Measurements from ENCODE around the gene PKDCC.
"Not testable (repeated sequence)": the region's sequence is repeated elsewhere in the genome, so short reads cannot be mapped to it uniquely, and the experiment has no call there.

The PKDCC gene

GRCh38 chr2:42050703-42051542 lies 3.1 kb downstream of the PKDCC start:
- ATAC-seq, result no peak

GRCh38 chr2:42051543-42052235 lies 3.9 kb downstream of the PKDCC start:
- ATAC-seq, result no peak

DNA sequence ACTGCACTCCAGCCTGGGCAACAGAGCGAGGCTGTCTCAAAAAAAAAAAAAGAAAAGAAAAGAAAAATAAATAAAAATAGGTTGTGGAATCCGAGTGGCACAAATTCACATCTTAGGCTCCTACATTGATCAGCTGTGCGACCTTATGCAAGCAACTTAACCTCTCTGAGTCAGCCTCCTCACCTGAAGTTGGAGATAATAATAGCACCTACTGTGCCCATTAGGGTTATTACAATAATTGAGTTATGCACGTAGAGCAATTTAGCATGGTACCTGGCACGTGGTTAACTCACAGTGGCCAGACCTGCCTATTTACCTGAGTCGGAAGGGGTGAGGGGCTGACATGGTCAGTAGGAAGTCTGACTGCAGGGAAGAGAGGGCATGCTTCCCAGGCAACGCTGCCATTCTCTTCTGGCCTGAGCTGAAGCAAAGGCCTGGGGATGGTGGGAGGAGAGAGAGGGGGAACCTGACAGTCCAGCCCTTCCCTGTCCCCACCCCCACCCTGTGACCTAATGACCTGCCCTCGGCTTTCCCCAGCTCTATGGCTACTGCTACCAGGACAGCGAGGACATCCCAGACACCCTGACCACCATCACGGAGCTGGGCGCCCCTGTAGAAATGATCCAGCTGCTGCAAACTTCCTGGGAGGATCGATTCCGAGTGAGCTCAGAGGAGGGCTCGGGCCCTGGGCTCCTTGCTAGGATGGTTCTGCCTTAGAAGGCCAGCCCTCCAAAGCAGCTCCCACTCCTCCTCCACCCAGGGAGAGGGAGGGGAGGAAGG lies 5.1 kb downstream of the PKDCC start:
- ATAC-seq, result no peak

GRCh38 chr2:42053482-42053790 lies 5.6 kb downstream of the PKDCC start:
- no peak for ATAC-seq

- no peak for ATAC-seq
Measured at GRCh38 chr2:42053791-42054701, 6.2 kb downstream of the PKDCC start.

DNA sequence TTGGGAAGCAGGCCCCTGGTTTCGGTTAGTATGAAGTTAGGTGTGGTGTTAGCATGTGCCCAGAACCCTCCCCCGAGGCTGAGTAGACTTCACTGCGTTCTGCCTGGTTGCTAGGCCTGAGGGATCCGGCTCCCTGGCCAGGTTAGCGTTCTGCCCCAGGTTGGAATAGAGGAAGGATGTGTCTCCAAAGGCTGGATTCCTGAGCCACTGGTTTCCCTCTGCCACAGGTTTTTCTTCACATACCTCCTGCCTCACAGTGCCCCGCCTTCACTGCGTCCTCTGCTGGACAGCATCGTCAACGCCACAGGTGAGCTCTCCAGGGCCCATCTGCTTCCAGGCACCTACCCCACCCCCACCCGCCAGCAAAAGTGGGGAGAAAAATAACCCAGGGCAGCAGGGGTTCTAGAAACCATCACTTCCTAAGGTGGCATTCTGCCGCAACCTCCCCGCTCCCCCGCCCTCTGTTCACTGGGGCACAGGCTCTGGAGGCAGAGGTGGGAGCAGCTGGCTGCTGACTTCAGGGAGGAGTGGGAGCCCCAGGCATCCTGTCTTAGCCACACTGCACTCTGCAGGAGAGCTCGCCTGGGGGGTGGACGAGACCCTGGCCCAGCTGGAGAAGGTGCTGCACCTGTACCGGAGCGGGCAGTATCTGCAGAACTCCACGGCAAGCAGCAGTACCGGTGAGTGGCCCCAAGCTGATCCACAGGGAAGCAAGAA lies 7.1 kb downstream of the PKDCC start:
- ATAC-seq, result no peak

DNA sequence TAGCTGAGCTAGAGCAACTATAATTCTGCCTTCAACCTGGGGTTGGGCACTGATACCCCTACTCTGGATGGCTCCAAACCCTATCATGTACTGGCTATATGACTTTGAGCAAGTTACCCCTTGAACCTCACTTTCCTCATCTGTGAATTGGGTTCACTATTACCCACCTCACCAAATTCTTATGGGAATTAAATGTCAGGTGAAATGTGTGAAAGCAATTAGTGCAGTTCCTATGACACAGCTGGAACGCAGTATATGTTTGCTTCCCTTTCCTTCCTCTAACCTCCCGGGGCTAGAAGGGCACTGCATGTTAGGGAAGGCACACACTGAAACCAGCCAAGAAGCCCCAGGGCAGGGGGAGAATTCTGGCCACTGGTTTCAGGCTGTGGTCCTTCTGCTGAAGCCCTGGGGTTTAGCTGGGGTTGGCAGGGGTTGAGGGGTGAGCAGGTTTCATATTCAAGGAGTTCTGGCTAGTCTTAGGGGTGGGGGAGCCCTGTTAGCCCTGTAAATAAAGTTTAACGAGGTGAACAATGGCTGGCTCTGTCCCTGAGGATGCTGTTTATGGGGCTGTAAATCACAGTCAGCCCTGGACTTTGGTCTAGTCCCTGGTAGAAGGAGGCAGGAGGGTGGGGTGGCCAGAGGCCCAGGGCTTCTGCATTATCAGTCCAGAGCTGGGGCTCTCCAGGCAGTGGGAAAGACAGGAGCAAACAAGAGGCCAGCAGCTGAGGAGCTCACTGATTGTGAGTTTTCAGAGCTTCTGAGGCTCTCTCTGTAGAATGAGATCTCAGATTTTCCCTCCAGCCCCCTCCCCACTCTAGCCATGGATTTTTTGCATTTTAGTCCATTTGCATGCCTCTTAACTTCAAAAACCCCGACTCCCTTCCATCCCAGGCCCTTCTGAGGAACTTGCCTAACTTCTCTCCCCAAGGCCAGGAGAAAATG lies 8.0 kb downstream of the PKDCC start:
- no peak for ATAC-seq

DNA sequence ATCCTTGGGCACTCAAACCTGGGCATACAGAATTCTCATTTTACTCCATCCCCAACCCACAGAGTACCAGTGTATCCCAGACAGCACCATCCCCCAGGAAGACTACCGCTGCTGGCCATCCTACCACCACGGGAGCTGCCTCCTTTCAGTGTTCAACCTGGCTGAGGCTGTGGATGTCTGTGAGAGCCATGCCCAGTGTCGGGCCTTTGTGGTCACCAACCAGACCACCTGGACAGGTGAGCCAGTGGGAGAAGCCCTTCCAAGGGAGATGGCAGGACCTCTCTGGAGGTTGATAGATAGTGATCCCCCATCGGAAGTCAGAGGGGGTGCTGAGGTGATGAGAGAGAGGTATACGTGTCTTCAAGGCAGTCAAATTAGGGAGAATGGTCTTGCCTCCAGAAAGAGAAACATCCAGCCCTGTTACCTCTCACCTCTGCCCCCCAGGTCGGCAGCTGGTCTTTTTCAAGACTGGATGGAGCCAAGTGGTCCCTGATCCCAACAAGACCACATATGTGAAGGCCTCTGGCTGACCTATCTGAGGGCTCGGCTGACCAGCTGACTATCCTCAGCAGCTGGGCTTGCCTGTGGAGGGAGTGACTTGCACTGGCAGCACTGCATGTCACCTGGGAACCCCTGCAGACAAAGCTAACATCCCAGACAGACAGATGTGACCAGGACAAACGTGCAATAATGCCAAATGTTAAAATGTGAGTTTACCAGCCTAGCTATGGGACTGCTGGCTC lies 9.5 kb downstream of the PKDCC start:
- ATAC-seq, result no peak

DNA sequence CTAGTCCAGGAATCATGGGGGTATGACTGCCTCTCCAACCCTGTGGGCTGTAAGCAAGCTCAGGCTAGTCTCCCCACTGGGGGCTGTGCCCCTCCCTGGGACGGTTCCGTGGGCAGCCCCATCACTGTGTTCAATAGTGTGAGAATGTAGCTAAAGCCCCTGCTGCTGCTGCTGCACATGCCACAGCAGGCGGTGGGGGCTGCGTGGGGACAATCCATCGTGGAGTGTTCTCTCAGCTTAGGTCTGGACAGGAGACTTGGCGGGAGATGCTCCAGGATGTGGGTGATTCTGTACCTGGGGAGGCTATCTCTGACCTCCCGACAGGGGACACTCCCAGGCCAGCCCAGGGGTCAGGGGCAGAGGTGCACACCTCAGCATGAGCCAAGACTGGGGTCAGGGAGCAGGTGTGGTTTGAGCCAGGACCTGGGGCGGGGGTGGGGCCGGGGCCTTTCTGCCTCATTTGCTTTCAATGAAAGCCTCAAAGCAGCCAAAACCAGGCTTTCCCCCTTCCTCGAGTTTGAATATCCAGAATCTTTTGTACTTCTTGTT lies 10.2 kb downstream of the PKDCC start:
- no peak for ATAC-seq

DNA sequence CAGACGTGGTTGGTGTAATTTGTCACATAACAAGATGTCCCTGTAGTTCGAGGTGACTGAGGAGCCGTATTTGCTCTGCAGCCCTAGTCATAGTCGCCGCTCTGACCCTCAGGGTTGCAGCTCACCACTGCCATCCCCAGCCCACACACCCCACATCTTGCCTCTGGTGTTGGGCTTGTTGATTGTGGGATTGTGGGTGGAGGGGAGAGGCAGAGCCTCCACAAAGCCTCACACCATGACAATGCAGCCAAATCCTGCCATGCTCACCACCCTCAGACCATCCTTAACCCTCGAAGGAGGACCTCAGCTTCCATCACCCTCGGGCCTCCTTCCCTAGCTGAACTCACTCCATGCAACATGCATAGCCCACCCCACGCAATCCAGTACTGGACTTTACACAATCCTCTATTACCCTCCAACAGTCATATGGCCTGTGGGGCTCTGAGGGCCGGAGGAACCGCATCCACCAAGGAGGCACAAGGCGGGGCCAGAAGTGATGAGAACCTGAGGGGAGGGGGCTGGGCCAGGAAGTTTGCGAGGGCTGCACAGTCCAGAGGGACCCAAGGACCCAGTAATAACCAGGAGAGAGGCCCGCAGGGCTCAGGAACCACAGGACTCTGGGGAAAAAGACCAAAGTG lies 11.6 kb downstream of the PKDCC start:
- ATAC-seq, result no peak

DNA sequence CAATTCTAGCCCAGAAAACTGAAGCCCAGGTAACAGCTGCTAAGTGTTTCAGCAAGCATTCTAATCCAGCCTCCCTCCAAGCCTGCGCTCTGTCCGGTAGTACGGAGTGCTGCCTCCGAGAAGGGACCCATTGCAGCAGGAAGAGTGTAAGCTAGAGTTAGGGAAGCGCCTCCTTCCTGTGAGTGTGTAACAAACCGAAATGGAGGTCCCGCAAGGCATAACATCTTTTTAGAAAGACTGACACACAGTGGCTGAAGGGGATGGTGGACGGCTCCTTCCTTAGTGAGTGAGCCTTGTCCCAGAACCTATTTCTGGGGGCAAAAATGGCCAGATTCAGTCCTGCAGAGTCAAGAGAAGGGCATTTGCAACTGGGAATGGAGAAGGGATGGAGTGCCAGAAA lies 12.2 kb downstream of the PKDCC start:
- ATAC-seq, result no peak

- ATAC-seq, result no peak
Measured at GRCh38 chr2:42060718-42061619, 13.1 kb downstream of the PKDCC start.

- ATAC-seq, result no peak
Measured at GRCh38 chr2:42061839-42062238, 14.0 kb downstream of the PKDCC start.

DNA sequence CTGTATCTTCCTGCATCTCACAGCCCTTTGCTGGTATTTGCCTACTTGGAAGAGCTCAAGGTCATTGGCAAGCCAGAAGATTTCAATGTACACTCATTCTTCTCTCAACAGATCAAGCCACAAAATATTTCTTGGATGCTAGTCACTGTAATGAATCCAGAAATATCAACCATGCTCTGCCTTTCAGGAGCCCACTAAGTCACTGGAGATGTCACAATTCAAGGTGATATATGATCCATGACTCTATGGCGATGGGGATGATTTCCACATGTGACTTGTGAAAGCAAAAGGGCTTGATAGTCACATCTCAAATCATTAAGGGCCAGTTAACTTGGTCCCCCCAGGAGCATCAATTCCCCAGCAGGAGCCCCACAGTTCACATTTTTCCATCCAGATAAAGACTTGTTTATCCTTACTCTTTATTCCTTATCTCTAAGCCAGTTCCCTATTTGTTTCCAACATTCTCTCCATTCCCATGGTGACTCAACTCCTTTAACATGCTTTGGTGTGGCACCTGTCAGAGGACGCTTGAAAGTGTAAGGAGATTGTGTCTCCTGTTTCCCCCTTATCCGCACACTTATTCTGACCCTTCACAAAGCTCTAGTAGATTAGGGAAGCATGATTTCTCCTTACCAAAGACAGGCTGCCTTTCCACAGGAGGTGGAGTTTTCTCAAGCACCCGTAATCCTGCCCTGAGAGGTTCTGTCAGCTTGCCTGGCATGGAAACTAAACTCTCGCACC lies 15.8 kb downstream of the PKDCC start:
- ATAC-seq, result no peak

DNA sequence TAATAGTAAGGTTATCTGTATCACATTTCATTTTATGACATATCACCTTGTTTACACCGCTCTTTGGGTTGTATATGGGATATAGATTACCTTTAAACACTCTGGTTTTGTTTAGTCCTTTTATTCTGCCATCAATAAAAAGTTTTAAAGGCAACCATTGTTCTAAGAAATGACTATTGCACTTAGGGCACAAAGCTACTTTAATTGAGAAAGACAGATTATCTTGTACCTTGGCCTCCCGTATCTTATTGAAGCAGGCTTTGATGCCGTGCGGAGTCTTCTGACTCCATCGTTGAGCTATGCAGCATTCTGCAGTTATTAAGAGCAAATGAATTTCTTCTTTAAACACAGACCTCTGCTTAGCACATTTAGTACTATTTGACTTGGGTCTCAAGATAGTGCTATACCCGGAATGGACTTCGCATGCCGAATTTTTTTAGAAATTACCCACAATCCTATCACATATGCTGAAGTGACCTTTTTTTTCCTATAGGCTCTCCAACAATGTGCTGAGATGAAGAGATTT lies 16.7 kb downstream of the PKDCC start:
- ATAC-seq, result no peak

GRCh38 chr2:42065753-42066152 lies 17.9 kb downstream of the PKDCC start:
- ATAC-seq, result not testable (repeated sequence)

- not testable (repeated sequence) for ATAC-seq
Measured at GRCh38 chr2:42067001-42067400, 19.2 kb downstream of the PKDCC start.

Data from activated CD4-positive, CD25-positive, alpha-beta regulatory T cell treated with anti-CD3 and anti-CD28 coated beads, Interleukin-2, amount 50 U/mL, for 24 hours (primary cell).